Neural cell (in vitro differentiated cells): ENCODE measurements around the gene LRRC49.

Experiments
- CTCF ChIP-seq: fragments of 450-650 bp; IDR thresholded peaks from 2 replicates; pipeline ENCODE4 v1.5.1; 2014; ENCODE audit warnings: antibody characterized with exemption, mild to moderate bottlenecking, moderate library complexity; ENCODE audit not compliant: poor library complexity, severe bottlenecking
- EP300 ChIP-seq: fragments of 450-650 bp; conservative IDR thresholded peaks from 2 replicates; pipeline ENCODE4 v1.6.1; 2014; ENCODE audit warnings: antibody characterized with exemption, mild to moderate bottlenecking, moderate library complexity; ENCODE audit not compliant: poor library complexity, severe bottlenecking
- EZH2 ChIP-seq: fragments of 200-600, 300-800 bp; shearing (Covaris generic), sonication (generic); IDR thresholded peaks from 2 replicates; pipeline ENCODE4 v1.6.1; 2014; ENCODE audit warnings: antibody characterized with exemption, low read length, borderline replicate concordance, mild to moderate bottlenecking; ENCODE audit not compliant: insufficient read depth, poor library complexity, severe bottlenecking

- TF ChIP-seq CTCF = no peak
- TF ChIP-seq EZH2 = no peak
- TF ChIP-seq EP300 = no peak
These were observed 25.3 kb downstream of the LRRC49 start for GRCh38 chr15:70917955-70918354.
